ENCODE data around the gene FKBP2.

Gene FKBP2

DNA sequence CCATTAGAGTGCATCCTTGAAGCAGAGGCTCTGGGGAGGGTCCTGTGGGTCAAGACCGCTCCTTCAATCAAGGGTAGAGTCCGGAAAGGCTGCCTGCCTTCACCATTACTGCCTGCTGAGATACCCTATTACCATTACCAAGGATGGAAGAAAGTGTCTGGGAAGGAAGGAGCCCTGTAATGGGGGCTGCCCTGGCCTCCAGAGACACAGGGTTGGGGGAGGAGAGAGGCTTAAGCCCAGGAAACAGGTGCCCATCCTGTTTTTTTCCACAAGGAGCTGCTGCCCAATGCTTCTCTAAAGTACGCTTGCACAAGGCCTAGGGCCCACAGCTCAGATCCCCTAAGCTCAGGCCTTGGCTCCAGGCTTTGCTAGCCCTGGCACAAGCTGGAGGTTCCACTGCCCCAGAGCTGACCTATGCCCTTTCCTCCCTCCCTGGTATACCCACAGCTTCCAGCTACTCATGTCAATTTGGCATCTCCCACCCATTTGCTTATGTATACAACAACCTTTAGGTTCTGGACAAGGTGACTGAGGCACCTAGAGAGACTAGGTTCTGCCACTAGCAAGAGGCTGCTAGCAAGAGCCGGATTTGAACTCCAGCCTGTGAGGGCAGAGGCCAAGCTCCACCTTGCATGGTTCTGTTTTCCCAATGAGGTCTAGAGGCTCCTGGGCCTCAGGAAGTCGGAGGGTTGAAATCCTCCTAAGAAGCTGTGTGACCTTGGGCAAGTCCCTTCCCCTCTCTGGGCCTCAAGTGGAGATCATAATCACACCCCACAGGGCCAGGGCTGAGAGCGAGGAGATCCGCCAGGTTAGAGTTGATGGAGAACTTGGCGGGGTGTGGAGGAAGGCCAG, 8.9 kb downstream of the FKBP2 start:
- no peak for DNase-seq (ENCODE audit: low read depth)
- no peak for TF ChIP-seq CTCF (IDR thresholded peaks at IDR 0.05; ENCODE audit: control insufficient read depth, extremely low read depth, insufficient read depth)
- H3K4me3 ChIP-seq (ENCODE audit: low read depth, low read length), result no peak overlapping the region

- no peak for TF ChIP-seq CTCF (IDR thresholded peaks at IDR 0.05; ENCODE audit: control insufficient read depth, extremely low read depth, insufficient read depth)
- no peak for DNase-seq (ENCODE audit: low read depth)
- H3K4me3 ChIP-seq (ENCODE audit: low read depth, low read length), result peak overlapping the region; percentile 52
Measured at GRCh38 chr11:64250415-64251015, 9.6 kb downstream of the FKBP2 start.

- no peak for DNase-seq (ENCODE audit: low read depth)
- peak within 1 kb of the TSS; percentile 85 for H3K4me3 ChIP-seq (ENCODE audit: low read depth, low read length)
- peak; percentile 79 for TF ChIP-seq CTCF (IDR thresholded peaks at IDR 0.05; ENCODE audit: control insufficient read depth, extremely low read depth, insufficient read depth)
Measured at GRCh38 chr11:64251016-64251752, 10.3 kb downstream of the FKBP2 start, which contains the start of gene PLCB3. Gene PLCB3, plus strand, starts transcription at chr11:64251530. Its CDS starts 120 bp downstream, at chr11:64251650.

GRCh38 chr11:64251753-64252002, 10.8 kb downstream of the FKBP2 start:
- TF ChIP-seq CTCF (IDR thresholded peaks at IDR 0.05; ENCODE audit: control insufficient read depth, extremely low read depth, insufficient read depth), result no peak
- DNase-seq (ENCODE audit: low read depth), result no peak
- H3K4me3 ChIP-seq (ENCODE audit: low read depth, low read length), result peak overlapping the region; percentile 85

DNA sequence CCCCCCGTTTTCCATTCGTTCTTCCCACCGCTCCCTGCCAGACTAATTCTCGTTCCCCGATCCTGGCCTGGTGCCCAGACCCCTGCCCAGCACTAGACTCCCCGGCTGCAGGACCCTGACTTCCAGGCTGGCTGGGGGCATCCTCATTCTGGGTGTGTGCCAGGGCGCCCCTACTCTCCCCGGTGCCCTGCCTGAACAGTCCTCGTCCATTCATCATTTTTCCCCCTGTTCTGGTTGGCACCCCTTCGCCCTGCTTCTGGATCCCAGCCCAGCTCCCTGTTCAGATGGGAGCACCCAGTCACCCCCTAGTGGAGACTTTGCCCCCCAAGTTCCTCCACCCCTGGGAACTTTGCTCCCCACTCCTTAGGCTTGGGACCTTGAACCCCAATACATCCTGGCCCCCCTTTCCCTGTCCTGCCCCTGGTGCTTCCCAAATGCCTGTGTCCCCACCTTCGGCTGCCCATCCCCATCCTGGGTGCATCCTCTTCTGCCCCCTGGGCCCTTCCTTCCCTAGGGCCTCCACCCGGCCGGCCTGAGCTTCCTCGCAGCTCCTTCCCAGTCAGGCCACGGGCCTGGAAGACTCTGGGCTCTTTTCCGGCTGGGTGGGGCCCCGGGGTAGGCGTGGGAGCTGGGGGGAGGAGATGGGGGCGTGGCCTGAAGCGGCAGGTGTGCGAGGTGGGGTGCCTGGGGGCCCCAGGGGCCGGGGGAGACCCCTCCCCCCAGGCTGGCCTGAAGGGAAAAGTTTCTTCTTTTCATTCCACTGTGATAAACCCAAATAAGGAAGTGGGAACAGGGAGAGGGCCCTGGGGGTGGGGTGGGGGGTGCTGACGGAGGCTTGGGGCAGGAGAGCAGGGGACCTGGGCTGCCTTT, 11.3 kb downstream of the FKBP2 start:
- TF ChIP-seq CTCF (IDR thresholded peaks at IDR 0.05; ENCODE audit: control insufficient read depth, extremely low read depth, insufficient read depth), result no peak
- DNase-seq (ENCODE audit: low read depth), result no peak
- peak overlapping the region; percentile 85 for H3K4me3 ChIP-seq (ENCODE audit: low read depth, low read length)

DNA sequence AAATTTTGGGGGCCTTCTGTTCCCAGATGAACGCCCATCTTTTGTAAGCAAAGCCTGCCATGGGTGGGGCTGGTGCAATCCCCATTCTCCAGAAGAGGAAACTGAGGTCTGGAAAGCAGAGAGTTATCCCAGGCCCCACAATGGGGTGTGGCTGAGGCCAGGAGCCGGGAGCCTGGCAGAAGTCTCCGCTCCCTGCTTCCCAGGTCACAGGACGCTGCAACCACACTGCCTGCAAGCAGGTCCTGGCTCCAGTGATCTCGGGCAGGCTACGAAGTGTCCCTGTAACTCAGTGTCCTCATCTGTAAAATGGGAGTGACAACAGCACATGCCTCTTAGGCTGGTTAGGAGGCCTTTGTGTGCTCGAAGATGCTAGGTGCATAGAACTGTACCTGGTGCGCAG, 12.1 kb downstream of the FKBP2 start:
- no peak for DNase-seq (ENCODE audit: low read depth)
- H3K4me3 ChIP-seq (ENCODE audit: low read depth, low read length), result no peak overlapping the region
- TF ChIP-seq CTCF (IDR thresholded peaks at IDR 0.05; ENCODE audit: control insufficient read depth, extremely low read depth, insufficient read depth), result no peak
